Erythroblast (primary cell): ENCODE measurements around the gene POLR2B.

Source experiments
- DNase-seq, 2 experiments: peaks; one replicate each; lab custom pipeline; 2025; lab: John Stamatoyannopoulos, UW
- GATA1 ChIP-seq: IDR thresholded peaks from 2 replicates; pipeline ENCODE4 v1.6.1; 2011; ENCODE audit warnings: low read depth, mild to moderate bottlenecking, control low read depth, low read length, moderate library complexity
- POLR2A ChIP-seq: IDR thresholded peaks from 2 replicates; pipeline ENCODE4 v1.6.1; 2011; ENCODE audit warnings: mild to moderate bottlenecking, low read length

The POLR2B gene

DNA sequence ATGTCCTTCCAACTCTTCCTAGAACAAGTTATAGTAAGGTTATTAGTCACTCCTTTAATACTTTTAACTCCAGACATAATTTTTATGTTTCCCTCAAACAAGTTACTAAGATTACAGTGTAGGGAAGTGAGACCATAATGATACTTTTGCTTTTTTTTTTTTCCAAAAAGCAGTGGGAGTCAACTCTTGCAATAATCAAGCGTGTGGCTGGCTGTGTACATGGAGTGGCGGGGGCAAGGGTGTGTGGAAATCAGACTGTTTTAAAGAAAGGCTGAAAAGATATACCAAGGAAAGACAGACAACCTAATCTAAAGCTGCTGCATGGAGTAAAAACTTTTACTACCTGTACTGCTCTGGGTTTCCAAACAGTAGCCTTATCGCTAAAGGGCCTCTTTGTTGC is 5.4 kb upstream of the POLR2B start:
- TF ChIP-seq GATA1 (no peak), POLR2A (no peak)

DNA sequence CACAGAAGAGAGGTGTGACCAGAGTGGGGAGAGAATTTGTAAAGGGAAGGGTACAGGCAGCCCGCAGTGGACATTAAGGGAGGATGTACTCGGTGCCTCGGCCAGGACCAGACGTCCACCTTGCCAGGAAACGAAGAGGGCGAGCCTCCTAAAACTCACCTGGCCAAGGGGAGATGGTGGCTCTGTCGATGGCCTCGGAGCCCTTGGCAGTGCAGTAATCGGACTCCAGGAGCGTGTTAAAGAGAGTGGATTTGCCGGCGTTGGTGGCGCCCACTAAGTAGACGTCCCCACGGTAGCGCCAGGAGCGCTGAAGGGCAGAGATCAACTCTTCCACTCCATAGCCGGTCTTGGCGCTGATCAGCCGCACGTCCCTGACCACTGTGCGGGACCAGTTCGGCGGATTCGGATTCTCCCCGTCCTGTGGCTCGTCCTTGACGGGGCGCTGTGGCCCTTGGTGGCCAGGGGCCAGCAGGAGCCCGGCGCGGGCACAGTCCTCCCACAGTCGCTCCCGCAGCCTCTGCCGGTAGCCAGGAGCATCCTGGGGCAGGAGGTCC is 2.3 kb upstream of the POLR2B start:
- DNase-seq = peak; percentile 56 to 69
- TF ChIP-seq POLR2A = no peak
- no peak for TF ChIP-seq GATA1

More for the DNA sequence above, 5.4 kb upstream of the POLR2B start:
- DNase-seq = no peak

- peak; percentile 69 to 79 for DNase-seq
- no peak for TF ChIP-seq POLR2A
- no peak for TF ChIP-seq GATA1
Observed at GRCh38 chr4:56976837-56977320, 1.8 kb upstream of the POLR2B start.

GRCh38 chr4:56977321-56978012 is 1.2 kb upstream of the POLR2B start, which contains the start of gene NOA1:
Gene NOA1 (minus strand): TSS chr4:56977606. CDS start chr4:56977585, 21 bp downstream.
- peak; percentile 98 to 99 for DNase-seq

DNA sequence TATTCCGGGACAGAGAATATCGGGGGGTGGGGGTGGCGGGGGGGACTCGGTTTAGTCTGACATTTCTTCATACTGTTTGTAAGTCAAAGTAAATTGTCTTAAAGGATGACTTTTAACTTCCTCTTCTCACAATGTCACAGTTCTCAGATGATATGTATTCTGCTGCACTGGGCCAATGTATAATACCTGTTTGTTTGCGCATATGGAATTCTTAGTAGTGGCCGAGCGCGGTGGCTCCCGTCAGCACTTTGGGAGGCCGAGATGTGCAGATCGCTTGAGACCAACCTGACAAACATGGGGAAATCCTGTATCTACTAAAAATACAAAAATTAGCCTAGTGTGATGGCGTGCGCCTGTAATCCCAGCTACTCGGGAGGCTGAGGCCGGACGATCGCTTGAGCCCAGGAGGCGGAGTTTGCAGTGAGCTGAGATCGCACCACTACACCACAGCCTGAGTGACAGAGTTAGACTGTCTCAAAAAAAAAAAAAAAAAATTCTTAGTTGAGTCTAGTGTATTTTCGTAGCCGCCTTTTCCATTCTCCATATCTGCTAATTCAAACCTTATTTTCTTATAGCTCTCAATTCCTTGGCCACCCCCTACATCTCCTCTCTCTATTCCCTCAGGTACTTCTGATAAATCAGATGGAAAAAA is 851 bp downstream of the POLR2B start:
- TF ChIP-seq GATA1 = no peak
- no peak for TF ChIP-seq POLR2A
- peak; percentile 71 to 72 for DNase-seq

More at GRCh38 chr4:56977321-56978012, 1.2 kb upstream of the POLR2B start, which contains the start of gene NOA1:
- TF ChIP-seq POLR2A (peak; percentile 91), GATA1 (no peak)

- TF ChIP-seq POLR2A = no peak
- TF ChIP-seq GATA1 = no peak
- DNase-seq = peak; percentile 24 to 52
Observed at GRCh38 chr4:56981795-56982201, 3.1 kb downstream of the POLR2B start.

DNA sequence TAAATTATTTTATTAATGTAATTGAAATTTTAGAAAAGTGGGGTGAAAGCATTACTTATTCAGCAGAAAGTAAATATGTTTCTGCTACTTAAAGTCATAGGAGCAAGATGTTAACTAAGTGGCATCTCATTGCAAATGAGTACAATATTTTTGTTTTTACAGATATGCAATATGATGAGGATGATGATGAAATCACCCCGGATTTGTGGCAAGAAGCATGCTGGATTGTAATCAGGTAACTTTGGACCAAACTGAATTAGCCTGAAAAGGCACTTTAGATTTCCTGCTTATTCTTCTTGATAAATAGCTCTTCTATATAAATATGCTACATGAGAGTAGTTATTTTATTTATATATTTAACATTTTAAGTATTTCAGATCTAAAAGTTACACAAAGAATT is 7.5 kb downstream of the POLR2B start:
- TF ChIP-seq GATA1 = no peak
- peak; percentile 4 to 67 for DNase-seq

- no peak for DNase-seq
- no peak for TF ChIP-seq GATA1
- no peak for TF ChIP-seq POLR2A
Observed at GRCh38 chr4:56986952-56987351, 8.3 kb downstream of the POLR2B start.

DNA sequence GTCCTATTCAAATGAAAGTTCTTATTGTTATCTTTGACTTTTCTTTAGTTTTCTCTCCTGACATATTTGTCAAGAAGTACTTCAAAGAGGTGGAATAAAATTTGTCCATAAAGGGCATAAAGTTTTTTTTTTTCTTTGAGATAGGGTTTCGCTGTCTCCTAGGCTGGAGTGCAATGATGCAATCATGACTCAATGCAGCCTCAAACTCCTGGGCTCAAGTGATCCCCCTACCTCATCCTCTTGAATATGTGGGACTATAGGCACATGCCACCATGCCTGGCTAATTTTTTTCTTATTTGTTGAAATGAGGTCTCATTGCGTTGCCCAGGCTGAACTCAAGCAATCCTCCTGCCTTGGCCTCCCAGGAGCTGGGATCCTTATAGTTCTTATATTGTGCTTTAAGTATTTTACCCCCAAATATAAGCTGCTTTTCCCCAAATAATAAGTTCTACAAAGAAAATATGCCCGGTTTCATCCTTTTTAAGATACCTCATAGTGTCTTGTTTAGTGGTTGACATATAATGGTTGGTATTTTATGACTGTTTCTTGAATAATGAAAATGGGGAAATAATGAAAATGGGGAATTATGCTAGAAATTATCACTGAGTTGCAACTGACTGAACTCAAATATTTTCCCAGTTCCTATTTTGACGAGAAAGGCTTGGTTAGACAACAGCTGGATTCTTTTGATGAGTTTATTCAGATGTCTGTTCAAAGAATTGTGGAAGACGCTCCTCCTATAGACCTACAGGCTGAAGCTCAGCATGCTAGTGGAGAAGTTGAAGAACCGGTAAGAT is 11.6 kb downstream of the POLR2B start:
- peak; percentile 21 to 78 for DNase-seq
- TF ChIP-seq POLR2A = no peak
- no peak for TF ChIP-seq GATA1

DNA sequence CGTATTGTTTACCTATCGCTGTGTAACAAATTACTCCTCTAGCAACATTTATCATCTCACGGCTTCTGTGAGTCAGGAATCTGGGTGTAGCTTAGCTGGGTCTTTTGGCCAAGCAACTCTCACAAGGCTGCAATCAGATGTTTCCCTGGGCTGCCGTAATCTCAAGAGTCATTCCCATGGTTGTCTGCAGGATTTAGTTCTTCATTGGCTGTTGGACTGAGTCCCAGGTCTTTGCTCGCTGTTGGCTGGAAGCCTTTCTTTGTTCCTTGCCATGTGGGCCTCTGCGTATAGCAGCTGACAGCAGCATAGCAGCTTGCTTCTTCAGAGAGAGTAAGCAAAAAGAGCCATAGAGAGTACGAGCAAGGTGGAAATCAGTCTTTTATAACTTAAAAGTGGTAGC is 16.8 kb downstream of the POLR2B start:
- no peak for TF ChIP-seq GATA1
- DNase-seq = no peak

GRCh38 chr4:56999751-57000150 is 21.1 kb downstream of the POLR2B start:
- TF ChIP-seq POLR2A (no peak), GATA1 (no peak)
- no peak for DNase-seq

GRCh38 chr4:57013543-57014120 is 34.9 kb downstream of the POLR2B start:
- TF ChIP-seq POLR2A (no peak), GATA1 (no peak)
- DNase-seq = no peak

DNA sequence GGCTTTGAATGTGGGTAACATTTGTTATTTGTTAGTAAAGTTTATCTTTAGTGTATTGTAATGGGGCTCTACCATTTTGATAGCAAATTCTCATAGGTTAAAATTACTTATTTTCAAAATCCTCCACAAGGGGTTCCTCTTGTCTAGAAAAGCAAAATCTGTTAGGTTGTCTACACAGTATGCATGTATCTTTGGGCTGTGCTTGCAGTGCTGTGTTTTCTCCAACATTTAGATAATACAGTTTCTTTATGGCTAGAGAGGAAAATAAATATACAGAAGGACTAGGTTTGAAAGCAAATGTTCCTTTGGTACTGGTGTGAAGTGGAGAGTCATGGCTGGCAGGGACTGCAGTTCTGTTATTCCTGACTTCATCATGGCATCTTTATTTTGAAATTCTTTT is 40.3 kb downstream of the POLR2B start:
- no peak for DNase-seq
- TF ChIP-seq POLR2A = no peak
- no peak for TF ChIP-seq GATA1
